Measurements from ENCODE around the gene S100A13.

Gene S100A13

GRCh38 chr1:153661111-153661708, 33.9 kb upstream of the S100A13 start:
- H3K27me3 ChIP-seq (ENCODE audit: insufficient read depth, low read length) = no peaks in the 10 kb centered on the region
- no peaks in the 10 kb centered on the region for H3K9me3 ChIP-seq (ENCODE audit: insufficient read depth, low read depth, low read length)
- no peak overlapping the region for H3K4me3 ChIP-seq (ENCODE audit: low read length)
- peak overlapping the region; percentile 6; the same call in 1 of the 2 replicates for H3K27ac ChIP-seq (ENCODE audit: low read depth, low read length)
- H3K36me3 ChIP-seq (ENCODE audit: insufficient read depth, low read length) = peaks cover 57% of the 10 kb centered on the region
- H3K9ac ChIP-seq (ENCODE audit: low read depth, low read length) = no peak overlapping the region
- WGBS = 78% methylated on average over 9 of the region's 9 CpGs
- H3K4me1 ChIP-seq (ENCODE audit: insufficient read depth, low read length) = peaks cover 5% of the 10 kb centered on the region; the same call in 1 of the 2 replicates

DNA sequence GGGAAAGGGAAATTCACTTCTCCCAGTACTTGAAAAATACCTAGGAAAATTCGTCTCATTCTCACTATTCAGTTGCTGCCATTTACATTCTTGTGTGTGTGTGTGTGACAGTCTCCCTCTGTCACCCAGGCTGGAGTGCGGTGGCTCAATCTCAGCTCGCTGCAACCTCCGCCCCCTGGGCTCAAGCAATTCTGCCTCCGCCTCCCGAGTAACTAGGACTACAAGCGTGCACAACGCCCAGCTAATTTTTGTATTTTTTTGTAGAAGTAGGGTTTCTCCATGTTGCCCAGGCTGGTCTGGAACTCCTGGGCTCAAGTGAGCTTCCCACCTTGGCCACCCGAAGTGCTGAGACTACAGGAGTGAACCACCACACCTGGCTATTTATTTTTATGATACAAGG, 32.4 kb upstream of the S100A13 start:
- H3K4me1 ChIP-seq (ENCODE audit: insufficient read depth, low read length) = peaks cover 5% of the 10 kb centered on the region; the same call in 1 of the 2 replicates
- peak overlapping the region; percentile 89 for H3K4me3 ChIP-seq (ENCODE audit: low read length)
- no peaks in the 10 kb centered on the region for H3K27me3 ChIP-seq (ENCODE audit: insufficient read depth, low read length)
- H3K36me3 ChIP-seq (ENCODE audit: insufficient read depth, low read length) = peaks cover 42% of the 10 kb centered on the region
- WGBS = 82% methylated on average over 8 of the region's 9 CpGs
- H3K27ac ChIP-seq (ENCODE audit: low read depth, low read length) = no peak overlapping the region
- no peaks in the 10 kb centered on the region for H3K9me3 ChIP-seq (ENCODE audit: insufficient read depth, low read depth, low read length)
- no peak overlapping the region for H3K9ac ChIP-seq (ENCODE audit: low read depth, low read length)

- H3K9ac ChIP-seq (ENCODE audit: low read depth, low read length) = peak overlapping the region; percentile 89
These were observed 31.9 kb upstream of the S100A13 start for GRCh38 chr1:153659175-153659534.

DNA sequence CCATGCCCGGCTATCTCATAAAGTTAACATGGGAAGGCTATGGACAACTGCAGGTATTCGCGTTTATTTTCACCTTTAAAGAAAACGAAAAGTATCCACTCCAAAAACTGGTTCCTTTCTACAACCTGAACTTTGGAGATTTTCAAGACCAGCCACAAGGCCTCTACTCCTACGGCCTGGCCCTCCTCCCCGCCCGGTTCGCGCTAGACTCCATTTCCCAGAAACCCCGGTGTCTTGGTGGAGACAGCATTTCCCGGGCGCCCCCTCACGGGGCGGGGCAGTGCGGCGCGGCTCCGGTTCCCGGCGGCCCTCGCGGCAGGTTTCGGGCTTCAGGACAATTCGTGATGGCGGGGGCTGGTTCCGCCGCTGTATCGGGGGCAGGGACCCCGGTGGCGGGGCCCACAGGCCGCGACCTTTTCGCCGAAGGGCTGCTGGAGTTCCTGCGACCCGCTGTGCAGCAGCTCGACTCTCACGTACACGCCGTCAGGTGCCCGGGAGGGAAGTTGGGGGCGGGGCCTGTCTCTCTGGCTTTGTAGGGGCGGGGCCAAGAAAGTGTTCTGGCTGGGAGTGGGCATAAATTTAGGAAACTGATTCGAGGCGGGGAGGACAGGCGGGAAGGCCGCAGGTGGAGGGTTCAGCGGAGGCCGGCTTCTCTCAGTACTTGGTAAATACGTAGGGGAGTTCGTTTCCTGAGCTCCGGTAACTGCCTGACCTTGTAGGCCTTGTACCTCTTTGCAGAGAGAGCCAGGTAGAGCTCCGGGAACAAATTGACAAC, 31.3 kb upstream of the S100A13 start, which contains the start of gene SNAPIN:
Gene SNAPIN, plus strand, starts transcription at position 304 of the 775 bp plus-strand sequence. Its CDS starts 41 bp downstream, at position 345.
- WGBS = 3% methylated on average over 53 of the region's 53 CpGs
- Histone ChIP-seq H3K9me3 (ENCODE audit: insufficient read depth, low read depth, low read length) (no peaks in the 10 kb centered on the region), H3K4me3 (ENCODE audit: low read length) (peak within 1 kb of the TSS; percentile 89), H3K9ac (ENCODE audit: low read depth, low read length) (peak within 1 kb of the TSS; percentile 89), H3K4me1 (ENCODE audit: insufficient read depth, low read length) (peaks cover 5% of the 10 kb centered on the region; the same call in 1 of the 2 replicates), H3K27ac (ENCODE audit: low read depth, low read length) (peak within 1 kb of the TSS; percentile 94), H3K36me3 (ENCODE audit: insufficient read depth, low read length) (peaks cover 31% of the 10 kb centered on the region), H3K27me3 (ENCODE audit: insufficient read depth, low read length) (no peaks in the 10 kb centered on the region)

More at GRCh38 chr1:153659175-153659534, 31.9 kb upstream of the S100A13 start:
- no peak overlapping the region for H3K27ac ChIP-seq (ENCODE audit: low read depth, low read length)
- H3K9me3 ChIP-seq (ENCODE audit: insufficient read depth, low read depth, low read length) = no peaks in the 10 kb centered on the region
- H3K27me3 ChIP-seq (ENCODE audit: insufficient read depth, low read length) = no peaks in the 10 kb centered on the region
- H3K4me3 ChIP-seq (ENCODE audit: low read length) = peak overlapping the region; percentile 89
- peaks cover 5% of the 10 kb centered on the region; the same call in 1 of the 2 replicates for H3K4me1 ChIP-seq (ENCODE audit: insufficient read depth, low read length)
- 47% methylated on average over 8 of the region's 8 CpGs for WGBS
- peaks cover 37% of the 10 kb centered on the region for H3K36me3 ChIP-seq (ENCODE audit: insufficient read depth, low read length)

DNA sequence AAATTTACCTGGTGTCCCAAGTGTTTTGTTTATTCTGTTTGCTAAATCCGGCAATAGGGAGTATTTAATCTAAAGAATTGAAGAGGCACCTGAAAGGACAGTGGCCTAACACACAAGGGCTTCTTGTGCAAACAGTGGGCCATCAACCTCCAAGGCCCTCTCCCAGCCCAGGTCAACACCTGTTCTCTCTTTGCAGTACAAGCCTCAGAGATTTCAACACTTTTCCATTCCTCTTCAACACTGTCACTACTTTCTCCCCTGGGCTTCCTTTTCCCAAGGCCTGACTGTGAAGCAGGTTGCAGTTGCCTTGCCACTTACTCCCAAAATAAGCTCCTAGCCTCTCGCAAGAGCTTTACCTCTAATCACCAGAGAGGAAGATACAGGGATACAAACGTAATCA, 28.0 kb upstream of the S100A13 start:
- H3K36me3 ChIP-seq (ENCODE audit: insufficient read depth, low read length) = no peaks in the 10 kb centered on the region
- 97% methylated on average over 3 of the region's 3 CpGs for WGBS
- no peak overlapping the region for H3K4me3 ChIP-seq (ENCODE audit: low read length)
- H3K27me3 ChIP-seq (ENCODE audit: insufficient read depth, low read length) = no peaks in the 10 kb centered on the region
- peaks cover 5% of the 10 kb centered on the region; the same call in 1 of the 2 replicates for H3K4me1 ChIP-seq (ENCODE audit: insufficient read depth, low read length)
- no peak overlapping the region for H3K9ac ChIP-seq (ENCODE audit: low read depth, low read length)
- H3K27ac ChIP-seq (ENCODE audit: low read depth, low read length) = no peak overlapping the region
- no peaks in the 10 kb centered on the region for H3K9me3 ChIP-seq (ENCODE audit: insufficient read depth, low read depth, low read length)

GRCh38 chr1:153652805-153653500, 25.6 kb upstream of the S100A13 start:
- Histone ChIP-seq H3K27me3 (ENCODE audit: insufficient read depth, low read length) (no peaks in the 10 kb centered on the region), H3K4me3 (ENCODE audit: low read length) (no peak overlapping the region), H3K9me3 (ENCODE audit: insufficient read depth, low read depth, low read length) (no peaks in the 10 kb centered on the region), H3K36me3 (ENCODE audit: insufficient read depth, low read length) (no peaks in the 10 kb centered on the region), H3K9ac (ENCODE audit: low read depth, low read length) (no peak overlapping the region), H3K4me1 (ENCODE audit: insufficient read depth, low read length) (no peaks in the 10 kb centered on the region), H3K27ac (ENCODE audit: low read depth, low read length) (no peak overlapping the region)
- WGBS = 89% methylated on average over 3 of the region's 3 CpGs

DNA sequence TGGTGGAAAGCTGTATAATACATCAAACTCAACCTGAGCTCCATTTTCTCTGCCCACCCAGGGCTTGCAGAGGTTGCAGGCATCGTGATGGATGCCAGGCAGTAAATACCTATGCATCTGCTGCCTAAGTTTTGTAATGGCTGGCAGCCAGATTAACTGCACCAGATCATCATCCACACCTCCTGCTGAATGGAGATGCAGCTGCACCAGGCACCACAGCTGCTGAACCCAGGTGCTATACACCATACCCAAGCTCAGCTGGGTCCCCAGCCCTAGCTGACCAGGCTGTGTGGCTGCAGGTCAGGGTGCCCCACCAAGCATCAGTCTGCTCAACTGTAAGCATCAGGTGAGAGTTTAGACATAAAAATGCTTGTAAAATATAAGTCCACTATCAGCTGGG, 24.5 kb upstream of the S100A13 start:
- Histone ChIP-seq H3K4me1 (ENCODE audit: insufficient read depth, low read length) (no peaks in the 10 kb centered on the region), H3K4me3 (ENCODE audit: low read length) (no peak overlapping the region), H3K9me3 (ENCODE audit: insufficient read depth, low read depth, low read length) (no peaks in the 10 kb centered on the region), H3K36me3 (ENCODE audit: insufficient read depth, low read length) (peaks cover under 1% of the 10 kb centered on the region), H3K9ac (ENCODE audit: low read depth, low read length) (no peak overlapping the region), H3K27me3 (ENCODE audit: insufficient read depth, low read length) (no peaks in the 10 kb centered on the region), H3K27ac (ENCODE audit: low read depth, low read length) (no peak overlapping the region)
- 93% methylated on average over 1 of the region's 1 CpG for whole genome bisulfite sequencing

DNA sequence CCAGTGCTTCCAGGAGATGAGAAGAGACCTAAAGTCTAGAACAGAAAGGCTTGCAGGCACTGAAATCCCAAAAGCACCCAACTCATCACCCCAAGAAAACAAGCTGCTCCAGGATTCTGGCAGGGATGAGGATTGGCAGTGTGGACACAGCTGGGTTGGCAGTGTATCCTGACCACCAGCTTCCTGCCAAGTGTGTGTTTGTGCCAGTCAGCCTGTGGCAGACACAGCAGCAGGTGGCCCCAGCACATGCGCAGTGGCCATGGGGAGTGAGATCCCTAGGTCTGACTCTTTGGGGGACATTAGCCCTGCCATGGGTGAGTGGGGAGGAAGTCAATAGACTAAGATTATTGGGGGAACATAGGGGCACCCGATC, 22.5 kb upstream of the S100A13 start:
- H3K9ac ChIP-seq (ENCODE audit: low read depth, low read length) = no peak overlapping the region
- peaks cover 19% of the 10 kb centered on the region for H3K36me3 ChIP-seq (ENCODE audit: insufficient read depth, low read length)
- no peak overlapping the region for H3K4me3 ChIP-seq (ENCODE audit: low read length)
- H3K27ac ChIP-seq (ENCODE audit: low read depth, low read length) = no peak overlapping the region
- H3K4me1 ChIP-seq (ENCODE audit: insufficient read depth, low read length) = no peaks in the 10 kb centered on the region
- H3K9me3 ChIP-seq (ENCODE audit: insufficient read depth, low read depth, low read length) = no peaks in the 10 kb centered on the region
- 92% methylated on average over 2 of the region's 2 CpGs for WGBS
- H3K27me3 ChIP-seq (ENCODE audit: insufficient read depth, low read length) = no peaks in the 10 kb centered on the region

DNA sequence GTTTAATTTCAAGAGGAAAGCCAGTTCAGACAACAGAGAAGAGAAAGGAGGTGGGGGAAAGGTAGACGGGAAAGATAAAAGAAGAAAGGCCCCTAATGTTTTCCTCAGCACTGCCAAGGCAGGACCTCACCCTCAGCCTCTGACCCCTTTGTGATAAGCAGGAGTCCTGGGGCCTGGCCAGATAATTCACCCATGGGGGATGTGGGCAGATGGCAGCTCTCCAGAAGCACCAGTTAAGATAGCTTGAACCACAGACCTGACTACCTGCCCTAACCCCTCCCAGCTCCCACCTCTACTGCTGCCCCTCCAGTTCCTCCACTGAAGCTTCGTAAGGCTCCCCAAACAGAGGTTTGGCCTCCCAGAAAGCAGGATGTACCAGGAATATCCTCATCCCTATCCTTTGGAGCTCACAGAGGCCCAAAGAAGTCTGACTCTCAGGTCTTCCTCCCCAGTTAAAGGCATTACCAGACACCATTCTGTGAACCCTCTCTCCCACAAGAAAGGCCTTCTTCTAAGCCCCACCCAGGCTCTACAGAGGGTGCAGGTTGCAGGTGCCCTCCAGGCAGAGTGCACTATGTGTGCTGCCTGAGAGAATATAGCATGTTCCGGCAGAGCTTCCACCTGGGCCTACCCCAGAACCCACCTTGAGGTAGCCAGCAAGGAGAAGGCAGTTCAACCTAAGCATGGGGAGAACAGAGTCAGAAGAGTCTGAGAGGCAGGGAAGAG, 22.0 kb upstream of the S100A13 start:
- H3K9ac ChIP-seq (ENCODE audit: low read depth, low read length) = no peak overlapping the region
- no peak overlapping the region for H3K27ac ChIP-seq (ENCODE audit: low read depth, low read length)
- no peaks in the 10 kb centered on the region for H3K27me3 ChIP-seq (ENCODE audit: insufficient read depth, low read length)
- WGBS = 55% methylated on average over 3 of the region's 3 CpGs
- peaks cover 25% of the 10 kb centered on the region for H3K36me3 ChIP-seq (ENCODE audit: insufficient read depth, low read length)
- H3K4me3 ChIP-seq (ENCODE audit: low read length) = no peak overlapping the region
- no peaks in the 10 kb centered on the region for H3K4me1 ChIP-seq (ENCODE audit: insufficient read depth, low read length)
- H3K9me3 ChIP-seq (ENCODE audit: insufficient read depth, low read depth, low read length) = no peaks in the 10 kb centered on the region

DNA sequence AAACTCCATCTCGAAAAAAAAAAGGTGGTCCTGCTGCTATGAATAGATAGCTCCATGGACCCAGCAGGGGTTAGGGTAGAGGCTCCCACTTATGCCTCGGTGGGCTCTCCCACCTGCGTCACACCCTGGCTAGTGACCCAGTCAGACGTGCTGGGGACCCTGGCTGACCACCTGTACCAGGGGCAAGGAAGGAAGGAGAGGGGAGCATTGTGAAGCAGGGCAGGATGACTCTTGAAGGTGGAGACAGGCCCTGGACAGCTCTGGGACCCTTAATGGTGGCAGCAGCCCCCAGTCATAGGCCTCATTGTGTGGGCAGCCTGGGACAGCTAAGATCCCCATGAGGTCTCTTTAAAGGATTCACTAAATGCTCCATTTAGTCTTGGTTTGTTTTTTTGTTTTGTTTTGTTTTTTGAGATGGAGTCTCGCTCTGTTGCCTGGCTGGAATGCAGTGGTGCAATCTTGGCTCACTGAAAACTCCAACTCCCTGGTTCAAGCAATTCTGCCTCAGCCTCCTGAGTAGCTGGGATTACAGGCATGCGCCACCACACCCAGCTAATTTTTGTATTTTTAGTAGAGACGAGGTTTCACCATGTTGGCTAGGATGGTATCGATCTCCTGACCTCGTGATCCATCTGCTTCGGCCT, 20.8 kb upstream of the S100A13 start:
- Histone ChIP-seq H3K27me3 (ENCODE audit: insufficient read depth, low read length) (no peaks in the 10 kb centered on the region), H3K36me3 (ENCODE audit: insufficient read depth, low read length) (peaks cover 37% of the 10 kb centered on the region), H3K27ac (ENCODE audit: low read depth, low read length) (no peak overlapping the region), H3K9ac (ENCODE audit: low read depth, low read length) (no peak overlapping the region), H3K4me3 (ENCODE audit: low read length) (no peak overlapping the region), H3K9me3 (ENCODE audit: insufficient read depth, low read depth, low read length) (no peaks in the 10 kb centered on the region), H3K4me1 (ENCODE audit: insufficient read depth, low read length) (no peaks in the 10 kb centered on the region)
- WGBS = 86% methylated on average over 10 of the region's 10 CpGs
